Activated naive CD4-positive, alpha-beta T cell treated with anti-CD3 and anti-CD28 coated beads, Interleukin-2, amount 50 U/mL, for 72 hours (primary cell): ENCODE measurements around the gene MTG1. TPM values are rescaled to one million over a fixed set of nuclear protein-coding genes. Genes with fewer than 3 reads are reported as not detected.
"Not testable (repeated sequence)": the region's sequence is repeated elsewhere in the genome, so short reads cannot be mapped to it uniquely, and the experiment has no call there.

Source experiments
- ATAC-seq, 2 donors: fragments of 150-1000 bp; cut with Tn5 transposase; 2 replicates each; pipeline ENCODE4 v1.10.0; 2021; ENCODE audit warnings: mild to moderate bottlenecking in 2 of 2, moderate library complexity in 2 of 2
- DNase-seq, 2 donors: peaks; one replicate each; pipeline ENCODE4 v3.0.0; 2021 to 2022; ENCODE audit warnings: low spot score in 2 of 2
- H3K27ac Mint-ChIP-seq, 2 donors: one replicate each; pipeline ENCODE4 v1.8.0; 2022; ENCODE audit warnings: mild to moderate bottlenecking in 2 of 2, mixed read lengths in 2 of 2
- H3K36me3 Mint-ChIP-seq, 2 donors: one replicate each; pipeline ENCODE4 v1.8.0; 2022; ENCODE audit warnings: mixed read lengths in 2 of 2
- H3K9me3 Mint-ChIP-seq, 2 donors: one replicate each; pipeline ENCODE4 v1.8.0; 2022; ENCODE audit warnings: mixed read lengths in 2 of 2
- total RNA-seq, 2 donors: library from RNA; stranded (reverse); gene quantifications; one replicate each; pipeline ENCODE4 v1.2.3, GENCODE V29; 2022

Gene MTG1
- total RNA-seq, 2 donors from 2014 or later: 39.8 to 65.0 TPM

DNA sequence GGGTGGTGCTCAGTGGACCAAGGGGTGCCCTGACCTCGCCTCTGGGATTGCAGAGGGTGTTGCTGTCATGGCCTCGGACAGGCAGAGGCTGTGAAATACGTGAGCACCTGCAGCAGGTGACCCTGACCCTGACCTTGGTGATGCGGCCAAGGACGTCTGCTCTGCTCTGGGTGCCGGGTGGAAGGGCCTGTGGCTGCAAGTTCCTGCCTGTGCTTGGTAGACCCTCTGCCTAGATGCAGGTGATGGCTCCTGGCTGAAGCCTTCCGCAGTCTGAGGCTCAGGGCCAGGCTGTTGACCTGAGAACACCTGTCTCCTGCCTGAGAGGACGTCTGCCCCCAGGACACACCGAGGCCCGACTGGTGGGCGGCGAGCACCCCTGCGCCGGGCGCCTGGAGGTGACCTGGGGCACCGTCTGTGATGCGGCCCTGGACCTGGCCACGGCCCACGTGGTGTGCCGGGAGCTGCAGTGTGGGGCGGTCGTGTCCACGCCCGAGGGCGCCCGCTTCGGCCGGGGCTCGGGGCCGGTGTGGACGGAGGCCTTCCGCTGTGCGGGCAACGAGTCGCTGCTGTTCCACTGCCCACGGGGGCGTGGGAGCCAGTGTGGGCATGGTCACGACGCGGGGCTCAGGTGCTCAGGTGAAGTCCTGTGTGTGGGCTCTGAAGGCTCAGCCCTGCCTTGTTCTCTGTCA lies 64.2 kb downstream of the MTG1 start:
- no peaks in the 10 kb centered on the region for H3K9me3 Mint-ChIP-seq
- no peak for ATAC-seq
- peak in 1 of 2 donors; percentile 52 for DNase-seq
- H3K27ac Mint-ChIP-seq: no peak overlapping the region
- H3K36me3 Mint-ChIP-seq: no peaks in the 10 kb centered on the region

DNA sequence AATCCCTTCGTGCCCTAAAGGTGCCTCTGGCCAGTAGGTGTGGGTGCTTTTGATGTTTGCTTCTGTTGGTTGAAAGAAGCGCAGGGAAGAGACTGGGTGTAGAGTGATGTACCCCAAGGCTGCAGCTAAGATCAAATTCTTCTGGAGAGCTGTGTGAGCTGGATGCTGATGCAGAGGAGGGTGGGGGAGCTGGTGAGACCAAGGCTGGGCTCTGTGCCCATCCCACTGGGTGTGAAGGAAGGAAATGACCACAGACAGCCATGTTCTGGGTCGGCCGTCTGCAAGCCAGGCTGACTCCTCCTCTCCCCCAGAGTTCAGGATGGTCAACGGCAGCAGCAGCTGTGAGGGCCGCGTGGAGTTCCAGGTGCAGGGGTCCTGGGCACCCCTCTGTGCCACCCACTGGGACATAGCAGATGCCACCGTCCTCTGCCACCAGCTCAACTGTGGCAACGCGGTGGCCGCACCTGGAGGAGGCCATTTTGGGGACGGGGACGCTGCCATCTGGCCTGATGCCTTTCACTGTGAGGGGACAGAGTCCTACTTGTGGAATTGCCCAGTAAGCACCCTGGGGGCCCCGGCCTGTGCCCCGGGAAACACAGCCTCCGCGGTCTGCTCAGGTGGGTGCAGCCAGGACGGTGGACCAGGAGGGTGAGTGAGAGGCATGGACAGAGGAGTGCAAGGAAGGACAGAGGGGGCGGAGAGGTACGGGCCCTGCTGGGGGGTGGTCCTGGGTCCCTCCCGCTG lies 64.9 kb downstream of the MTG1 start:
- H3K36me3 Mint-ChIP-seq: no peaks in the 10 kb centered on the region
- no peaks in the 10 kb centered on the region for H3K9me3 Mint-ChIP-seq
- DNase-seq (peak in 1 of 2 donors; percentile 40), ATAC-seq (no peak)
- H3K27ac Mint-ChIP-seq: no peak overlapping the region

DNA sequence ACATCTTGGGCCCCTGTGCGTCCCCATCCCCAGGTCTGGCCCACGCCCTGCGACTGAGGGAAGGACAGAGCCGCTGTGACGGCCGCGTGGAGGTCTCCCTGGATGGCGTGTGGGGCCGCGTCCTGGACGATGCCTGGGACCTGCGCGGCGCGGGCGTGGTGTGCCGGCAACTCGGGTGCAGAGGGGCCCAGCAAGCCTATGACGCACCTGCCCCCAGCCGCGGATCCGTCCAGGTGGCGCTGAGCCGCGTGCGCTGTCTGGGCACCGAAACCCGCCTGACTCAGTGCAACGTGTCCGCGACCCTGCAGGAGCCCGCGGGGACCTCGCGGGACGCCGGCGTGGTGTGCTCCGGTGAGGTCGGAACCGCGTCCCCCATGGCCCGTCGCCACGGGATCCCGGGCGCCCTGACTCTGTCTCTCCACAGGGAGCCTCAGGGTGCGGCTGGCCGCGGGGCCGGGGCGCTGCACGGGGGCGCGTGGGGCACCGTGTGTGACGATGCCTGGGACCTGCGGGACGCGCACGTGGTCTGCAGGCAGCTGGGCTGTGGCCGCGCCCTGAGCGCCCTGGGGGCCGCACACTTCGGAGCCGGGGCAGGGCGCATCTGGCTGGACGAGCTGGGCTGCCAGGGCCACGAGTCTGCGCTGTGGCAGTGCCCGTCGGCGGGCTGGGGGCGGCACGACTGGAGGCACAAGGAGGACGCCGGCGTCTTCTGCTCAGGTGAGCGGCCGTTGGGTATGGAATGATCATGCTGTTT lies 65.7 kb downstream of the MTG1 start:
- ATAC-seq: no peak
- H3K36me3 Mint-ChIP-seq: no peaks in the 10 kb centered on the region
- peak in 1 of 2 donors; percentile 45 for DNase-seq
- no peaks in the 10 kb centered on the region for H3K9me3 Mint-ChIP-seq
- no peak overlapping the region for H3K27ac Mint-ChIP-seq

DNA sequence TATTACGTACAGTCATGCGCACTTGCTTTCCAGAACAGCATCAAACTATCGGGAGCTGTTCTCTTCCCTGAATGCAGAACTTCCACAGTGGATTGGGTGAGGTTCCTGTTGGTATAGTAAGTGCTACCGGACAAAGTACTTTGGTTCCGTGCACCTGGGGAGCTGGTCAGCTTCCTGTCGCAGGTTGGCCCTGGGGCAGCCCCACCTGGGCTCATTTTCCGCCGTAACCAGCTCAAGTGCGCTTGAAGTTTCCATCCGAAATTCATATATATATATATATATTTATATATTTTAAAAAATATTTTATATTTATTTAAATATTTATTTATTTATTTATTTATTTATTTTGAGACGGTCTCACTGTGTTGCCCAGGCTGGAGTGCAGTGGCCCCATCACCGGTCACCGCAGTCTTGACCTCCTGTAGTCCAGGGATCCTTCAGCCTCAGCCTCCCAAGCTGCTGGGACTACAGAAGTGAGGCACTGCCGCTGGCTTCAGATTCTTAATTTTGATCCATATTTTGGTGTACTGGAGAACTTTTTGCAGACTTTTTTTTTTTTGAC lies 66.3 kb downstream of the MTG1 start:
- Mint-ChIP-seq H3K36me3 (no peaks in the 10 kb centered on the region), H3K27ac (no peak overlapping the region), H3K9me3 (no peaks in the 10 kb centered on the region)
- ATAC-seq: no peak
- no peak for DNase-seq

DNA sequence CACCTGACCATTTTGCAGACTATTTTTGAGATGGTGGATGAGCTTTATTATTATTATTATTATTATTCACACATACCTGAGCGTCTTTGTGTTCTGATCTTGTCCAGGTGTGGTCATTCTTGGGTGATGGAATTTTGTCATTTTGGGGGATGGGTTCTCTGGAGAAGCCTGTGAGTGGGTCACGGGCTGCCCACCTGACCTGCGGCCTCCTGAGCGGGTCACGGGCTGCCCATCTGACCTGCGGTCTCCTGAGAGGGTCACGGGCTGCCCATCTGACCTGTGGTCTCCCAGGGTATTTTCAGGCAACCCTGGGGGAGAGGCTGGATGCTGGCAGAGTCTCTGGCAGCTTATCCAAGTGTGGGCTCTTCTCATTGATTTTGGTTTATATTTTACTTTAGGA lies 67.1 kb downstream of the MTG1 start:
- DNase-seq (no peak), ATAC-seq (no peak)
- no peaks in the 10 kb centered on the region for H3K9me3 Mint-ChIP-seq
- H3K36me3 Mint-ChIP-seq: no peaks in the 10 kb centered on the region
- H3K27ac Mint-ChIP-seq: no peak overlapping the region

DNA sequence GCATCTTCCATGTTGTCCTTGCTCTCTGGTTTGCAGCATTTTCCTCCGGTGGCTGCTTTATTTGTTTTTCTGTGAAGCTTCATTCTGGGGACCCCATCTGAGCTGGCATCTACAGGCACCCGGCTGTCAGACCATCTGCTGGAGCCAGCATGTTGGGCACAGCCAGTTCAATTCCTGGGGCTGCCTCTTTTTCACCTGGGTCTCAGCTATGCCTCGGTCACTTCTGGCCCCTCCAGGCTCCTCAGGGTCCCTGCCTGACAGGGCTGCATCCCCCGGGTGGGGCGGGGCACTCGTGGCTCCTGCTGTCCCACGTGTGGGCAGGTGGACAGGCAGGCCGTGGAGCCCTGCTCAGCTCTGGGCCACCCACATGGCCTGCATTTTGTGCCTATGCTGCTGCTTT lies 67.9 kb downstream of the MTG1 start:
- H3K9me3 Mint-ChIP-seq: no peaks in the 10 kb centered on the region
- ATAC-seq (no peak), DNase-seq (no peak)
- no peak overlapping the region for H3K27ac Mint-ChIP-seq
- H3K36me3 Mint-ChIP-seq: no peaks in the 10 kb centered on the region

DNA sequence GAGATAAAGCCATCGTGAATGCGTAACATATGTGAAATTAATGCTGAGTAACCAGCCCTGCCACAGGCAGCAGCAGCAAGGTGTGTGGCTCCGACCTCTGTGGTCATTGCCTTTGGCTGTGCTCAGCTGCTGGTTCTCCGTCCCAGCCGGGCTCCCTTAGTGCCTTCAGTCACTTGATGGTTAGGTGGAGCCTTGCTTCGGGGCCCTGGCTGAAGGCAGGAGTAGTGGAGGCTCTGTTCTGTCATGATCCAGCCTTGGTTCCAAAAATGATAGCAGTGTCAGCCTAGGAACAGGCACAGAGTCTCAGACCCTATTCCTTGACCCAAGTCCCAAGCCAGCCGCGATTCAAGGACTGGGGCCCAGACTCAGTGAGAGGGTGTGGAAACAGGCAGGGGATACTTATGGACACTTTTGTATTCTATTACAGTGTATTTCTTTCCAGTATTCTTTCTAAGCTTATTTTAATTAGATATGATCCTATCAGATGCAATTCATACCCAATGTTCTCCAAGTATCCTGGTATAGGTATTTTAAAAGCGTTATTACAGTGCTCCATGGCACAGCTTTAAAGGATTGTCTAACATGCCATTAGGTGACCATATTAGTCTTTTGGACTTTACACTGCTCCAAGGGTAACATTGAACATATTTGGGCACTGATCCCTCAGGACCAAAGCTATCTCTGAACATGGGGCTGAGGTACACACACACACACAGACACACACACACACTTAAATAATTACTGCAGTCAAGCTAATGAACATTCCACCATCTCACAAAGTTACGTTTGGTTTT lies 68.8 kb downstream of the MTG1 start:
- Mint-ChIP-seq H3K9me3 (no peaks in the 10 kb centered on the region), H3K36me3 (peaks cover 0 to under 1% of the 10 kb centered on the region in 2 donors), H3K27ac (no peak overlapping the region)
- no peak for DNase-seq
- ATAC-seq: no peak

DNA sequence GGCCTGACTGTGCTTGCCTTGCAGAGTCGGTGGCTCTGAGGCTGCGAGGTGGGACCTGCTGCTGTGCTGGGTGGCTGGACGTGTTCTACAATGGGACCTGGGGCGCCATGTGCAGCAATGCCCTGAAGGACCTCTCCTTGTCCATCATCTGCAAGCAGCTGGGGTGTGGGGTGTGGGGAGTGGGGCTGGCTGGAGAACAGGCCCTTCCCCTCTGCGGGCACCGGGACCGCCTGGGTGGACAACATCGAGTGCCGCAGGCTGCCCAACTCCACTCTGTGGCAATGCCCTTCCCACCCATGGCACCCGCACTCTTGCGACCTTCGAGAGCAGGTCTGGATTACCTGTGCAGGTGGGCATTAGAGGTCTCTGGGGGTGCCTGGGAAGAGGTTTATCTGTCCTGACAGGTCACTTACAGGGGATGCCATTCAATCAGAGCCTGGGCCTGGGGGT lies 70.7 kb downstream of the MTG1 start:
- Mint-ChIP-seq H3K9me3 (no peaks in the 10 kb centered on the region), H3K36me3 (peaks cover 5% of the 10 kb centered on the region in 2 donors), H3K27ac (no peak overlapping the region)
- peak in 1 of 2 donors; percentile 25 for DNase-seq
- no peak for ATAC-seq

DNA sequence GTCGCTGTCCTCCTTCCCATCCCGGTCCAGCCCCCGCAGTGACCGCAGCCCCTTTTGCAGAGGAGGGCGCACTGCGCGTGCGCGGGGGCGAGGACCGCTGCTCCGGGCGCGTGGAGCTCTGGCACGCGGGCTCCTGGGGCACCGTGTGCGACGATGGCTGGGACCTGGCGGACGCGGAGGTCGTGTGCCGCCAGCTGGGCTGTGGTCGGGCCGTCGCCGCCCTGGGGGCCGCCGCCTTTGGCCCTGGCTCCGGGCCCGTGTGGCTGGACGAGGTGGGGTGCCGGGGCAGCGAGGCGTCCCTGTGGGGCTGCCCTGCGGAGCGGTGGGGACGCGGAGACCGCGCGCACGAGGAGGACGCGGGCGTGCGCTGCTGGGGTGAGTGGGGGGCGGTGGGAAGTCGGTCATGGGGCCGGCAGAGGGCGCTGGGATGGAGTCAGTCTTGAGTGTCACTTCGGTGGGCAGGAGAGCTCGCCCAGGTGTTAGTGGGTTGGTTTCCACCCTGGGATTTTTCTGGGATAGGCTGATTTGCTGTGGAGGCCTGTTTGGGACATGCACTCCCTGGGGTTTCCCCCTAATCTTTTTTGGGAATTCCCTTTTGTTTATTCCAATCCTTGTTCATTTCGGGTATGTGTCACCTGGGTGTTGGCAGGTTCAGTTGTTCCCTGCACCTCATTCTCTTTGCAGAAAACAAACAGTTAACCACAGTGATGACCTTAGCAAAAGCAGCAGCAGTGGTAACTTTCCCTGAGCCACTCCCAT lies 71.4 kb downstream of the MTG1 start:
- peak in 1 of 2 donors; percentile 37 for ATAC-seq
- peak in 1 of 2 donors; percentile 35 for DNase-seq

DNA sequence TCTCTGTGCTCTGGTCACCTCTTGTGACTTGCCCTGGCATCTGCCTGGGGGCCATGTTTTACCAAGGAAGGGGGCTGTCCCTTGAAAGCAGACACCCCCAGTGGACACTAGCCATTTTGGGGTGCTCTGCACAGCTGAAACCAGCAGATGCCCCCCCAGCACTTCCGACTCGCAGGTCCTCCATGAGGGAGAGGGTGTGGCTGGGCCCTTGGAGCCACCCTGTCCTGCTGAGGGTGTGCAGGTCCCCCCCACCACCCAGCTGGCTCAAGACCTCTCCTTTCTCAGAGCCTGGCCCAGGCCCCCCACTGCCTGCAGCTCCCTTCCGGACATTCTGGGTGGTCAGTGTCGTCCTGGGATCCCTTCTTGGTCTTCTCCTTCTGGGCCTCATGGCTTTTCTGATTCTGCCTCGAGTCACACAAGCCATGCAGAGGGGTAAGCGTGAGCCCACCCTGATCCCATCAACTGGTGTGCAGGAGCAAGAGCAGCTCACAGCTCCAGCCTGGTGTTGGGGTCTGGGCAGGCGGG lies 72.1 kb downstream of the MTG1 start:
- H3K36me3 Mint-ChIP-seq: peaks cover 5% of the 10 kb centered on the region in 2 donors
- peak in 1 of 2 donors; percentile 44 for DNase-seq
- no peak for ATAC-seq
- H3K9me3 Mint-ChIP-seq: no peaks in the 10 kb centered on the region
- H3K27ac Mint-ChIP-seq: no peak overlapping the region

More for the DNA sequence above, 71.4 kb downstream of the MTG1 start:
- no peaks in the 10 kb centered on the region for H3K9me3 Mint-ChIP-seq
- H3K36me3 Mint-ChIP-seq: peaks cover 5% of the 10 kb centered on the region in 2 donors
- H3K27ac Mint-ChIP-seq: no peak overlapping the region

DNA sequence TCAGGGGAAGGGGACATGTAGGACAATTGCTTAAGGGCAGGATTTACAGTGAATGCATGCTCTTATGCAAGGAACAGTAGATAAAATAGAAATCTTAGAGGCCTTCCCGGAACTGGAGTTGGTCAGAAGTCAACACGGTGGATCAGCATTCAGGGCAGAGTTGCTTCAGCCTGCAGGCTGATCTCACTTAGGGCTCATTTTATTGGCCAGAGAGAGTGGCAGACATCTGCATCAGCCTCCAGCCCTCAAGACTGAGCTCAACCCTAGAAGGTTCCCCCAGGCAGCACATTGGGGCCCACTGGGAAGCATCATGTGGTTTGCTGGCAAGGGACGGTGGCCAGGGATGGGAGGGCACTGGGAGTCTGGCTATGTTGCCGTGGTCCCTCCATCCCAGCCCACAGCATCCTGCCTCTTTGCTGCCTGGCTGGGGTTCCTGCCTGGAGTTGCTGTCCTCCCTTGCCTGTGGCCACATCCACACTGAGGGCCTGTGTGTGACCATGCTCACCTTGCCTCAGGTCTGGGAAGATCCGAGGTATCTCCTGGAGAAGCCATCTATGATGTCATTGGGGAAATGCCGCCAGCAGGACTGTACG lies 72.8 kb downstream of the MTG1 start:
- H3K36me3 Mint-ChIP-seq: peaks cover 5% of the 10 kb centered on the region in 2 donors
- H3K27ac Mint-ChIP-seq: no peak overlapping the region
- H3K9me3 Mint-ChIP-seq: no peaks in the 10 kb centered on the region
- ATAC-seq (no peak), DNase-seq (no peak)

DNA sequence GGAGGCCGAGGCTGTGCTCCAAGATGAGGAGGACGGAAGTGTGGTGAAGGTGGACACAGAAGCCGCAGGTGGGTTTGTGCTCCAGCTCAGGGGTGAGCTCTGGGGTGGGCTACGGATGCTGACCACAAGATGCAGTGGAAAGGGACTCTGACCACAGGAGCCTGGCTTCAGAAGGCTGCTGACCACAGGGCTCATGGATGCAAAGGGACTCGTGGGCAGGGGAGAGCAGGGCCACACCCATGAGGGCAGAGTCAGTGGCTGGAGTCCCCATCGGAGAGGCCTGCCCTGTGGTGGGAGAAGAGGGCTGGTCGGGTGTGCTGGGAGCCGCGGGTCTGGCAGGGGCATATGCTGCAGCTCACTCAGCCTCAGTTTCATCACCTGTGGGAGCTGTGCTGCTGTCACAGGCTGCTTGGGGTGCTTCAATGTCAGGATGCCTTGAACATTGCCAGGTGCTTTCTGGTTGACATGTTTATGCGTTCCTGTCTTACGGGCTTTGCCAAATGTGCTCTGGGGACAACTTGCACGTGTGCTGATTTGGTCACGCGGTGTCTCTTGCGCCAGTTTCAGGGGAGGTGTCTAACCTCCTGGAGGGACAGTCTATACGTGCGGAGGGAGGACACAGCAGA lies 73.4 kb downstream of the MTG1 start:
- peaks cover 5% of the 10 kb centered on the region in 2 donors for H3K36me3 Mint-ChIP-seq
- H3K27ac Mint-ChIP-seq: no peak overlapping the region
- DNase-seq: no peak
- no peak for ATAC-seq
- no peaks in the 10 kb centered on the region for H3K9me3 Mint-ChIP-seq

DNA sequence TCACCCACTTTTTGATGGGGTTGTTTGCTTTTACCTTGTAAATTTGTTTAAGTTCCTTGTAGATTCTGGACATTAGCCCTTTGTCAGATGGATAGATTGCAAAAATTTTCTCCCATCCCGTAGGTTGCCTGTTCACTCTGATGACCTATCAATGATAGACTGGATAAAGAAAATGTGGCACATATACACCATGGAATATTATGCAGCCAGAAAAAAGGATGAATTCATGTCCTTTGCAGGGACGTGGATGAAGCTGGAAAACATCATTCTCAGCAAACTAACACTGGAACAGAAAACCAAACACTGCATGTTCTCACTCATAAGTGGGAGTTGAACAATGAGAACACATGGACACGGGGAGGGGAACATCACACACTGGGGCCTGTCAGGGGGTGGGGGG lies 75.2 kb downstream of the MTG1 start:
- not testable (repeated sequence) for DNase-seq, H3K27ac Mint-ChIP-seq, H3K9me3 Mint-ChIP-seq, ATAC-seq, H3K36me3 Mint-ChIP-seq

DNA sequence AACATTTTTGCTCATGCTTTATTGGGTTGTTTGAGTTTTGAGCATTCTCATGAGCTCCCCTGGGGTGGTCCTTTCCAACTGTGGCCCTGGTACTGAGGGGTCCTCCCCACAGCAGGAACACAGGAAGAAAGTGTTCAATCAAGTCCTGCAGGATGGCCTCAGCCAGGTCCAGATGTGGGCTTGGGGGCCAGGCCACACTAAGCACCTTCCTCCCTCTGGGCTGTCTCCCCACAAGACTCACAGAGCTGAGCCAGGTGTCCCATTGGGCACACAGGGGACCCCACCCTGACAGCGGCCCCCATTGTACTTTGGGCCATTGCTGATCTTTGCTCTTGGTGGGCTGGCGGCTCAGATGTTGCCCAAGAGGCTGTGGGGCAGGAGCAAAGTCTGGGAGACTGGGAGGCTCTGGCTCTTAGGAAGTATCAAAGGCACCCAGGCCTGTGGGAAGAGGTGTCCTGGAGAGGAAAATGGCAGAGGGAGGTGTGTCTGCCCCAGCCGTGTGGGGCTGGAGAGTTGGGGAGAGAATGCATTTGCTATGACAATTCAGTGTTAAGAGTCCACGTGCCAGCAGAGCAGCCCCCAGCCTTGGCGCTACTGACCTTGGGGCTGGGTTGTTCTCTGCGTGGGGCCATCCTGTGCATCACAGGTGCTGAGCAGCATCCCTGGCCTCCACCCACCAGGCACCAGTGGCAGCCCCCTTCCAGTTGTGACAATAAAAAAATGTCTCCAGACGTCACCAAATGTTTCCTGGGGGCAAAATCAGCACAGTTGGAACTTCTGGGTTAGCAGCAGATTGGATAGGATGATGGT lies 77.5 kb downstream of the MTG1 start:
- peak overlapping the region in 1 of 2 donors; percentile 55 for H3K27ac Mint-ChIP-seq
- H3K36me3 Mint-ChIP-seq: peaks cover 5% of the 10 kb centered on the region in 2 donors
- H3K9me3 Mint-ChIP-seq: no peaks in the 10 kb centered on the region
- no peak for ATAC-seq
- DNase-seq: no peak
